Measurements from ENCODE around the gene SLC35F3.

GRCh38 chr1:234200566-234200965, 296.1 kb downstream of the SLC35F3 start:
- TF ChIP-seq CTCF (IDR thresholded peaks at IDR 0.05) (no peak), POLR2A (IDR thresholded peaks at IDR 0.05) (no peak)
